AG09309 (cell line): ENCODE data around the gene NDUFB8.

ENCODE experiments used
- DNase-seq: peaks from one replicate; pipeline ENCODE4 v3.0.0-alpha.2; 2010; ENCODE audit warnings: low read depth
- H3K4me3 ChIP-seq: 2 replicates; pipeline ENCODE4 v1.5.1; 2011; ENCODE audit warnings: mild to moderate bottlenecking, low read depth, low read length, moderate library complexity; ENCODE audit not compliant: control insufficient read depth
- TF ChIP-seq, protein P1 (sequence below): IDR thresholded peaks from 2 replicates; pipeline ENCODE4 v1.5.1; 2011; ENCODE audit warnings: mild to moderate bottlenecking, low read depth, low read length, inconsistent platforms; ENCODE audit not compliant: insufficient read depth, control insufficient read depth; ENCODE audit errors: missing control alignments

Gene NDUFB8

DNA sequence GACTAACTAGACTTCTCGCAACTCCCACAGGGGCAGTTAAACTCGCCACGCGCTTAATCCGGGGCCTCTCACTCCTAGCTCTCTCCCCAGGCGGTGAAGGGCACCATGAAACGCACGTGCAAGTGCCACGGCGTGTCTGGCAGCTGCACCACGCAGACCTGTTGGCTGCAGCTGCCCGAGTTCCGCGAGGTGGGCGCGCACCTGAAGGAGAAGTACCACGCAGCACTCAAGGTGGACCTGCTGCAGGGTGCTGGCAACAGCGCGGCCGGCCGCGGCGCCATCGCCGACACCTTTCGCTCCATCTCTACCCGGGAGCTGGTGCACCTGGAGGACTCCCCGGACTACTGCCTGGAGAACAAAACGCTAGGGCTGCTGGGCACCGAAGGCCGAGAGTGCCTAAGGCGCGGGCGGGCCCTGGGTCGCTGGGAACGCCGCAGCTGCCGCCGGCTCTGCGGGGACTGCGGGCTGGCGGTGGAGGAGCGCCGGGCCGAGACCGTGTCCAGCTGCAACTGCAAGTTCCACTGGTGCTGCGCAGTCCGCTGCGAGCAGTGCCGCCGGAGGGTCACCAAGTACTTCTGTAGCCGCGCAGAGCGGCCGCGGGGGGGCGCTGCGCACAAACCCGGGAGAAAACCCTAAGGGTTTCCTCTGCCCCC lies 47.4 kb downstream of the NDUFB8 start:
- peak; percentile 17 for DNase-seq
- TF ChIP-seq, protein P1, sequence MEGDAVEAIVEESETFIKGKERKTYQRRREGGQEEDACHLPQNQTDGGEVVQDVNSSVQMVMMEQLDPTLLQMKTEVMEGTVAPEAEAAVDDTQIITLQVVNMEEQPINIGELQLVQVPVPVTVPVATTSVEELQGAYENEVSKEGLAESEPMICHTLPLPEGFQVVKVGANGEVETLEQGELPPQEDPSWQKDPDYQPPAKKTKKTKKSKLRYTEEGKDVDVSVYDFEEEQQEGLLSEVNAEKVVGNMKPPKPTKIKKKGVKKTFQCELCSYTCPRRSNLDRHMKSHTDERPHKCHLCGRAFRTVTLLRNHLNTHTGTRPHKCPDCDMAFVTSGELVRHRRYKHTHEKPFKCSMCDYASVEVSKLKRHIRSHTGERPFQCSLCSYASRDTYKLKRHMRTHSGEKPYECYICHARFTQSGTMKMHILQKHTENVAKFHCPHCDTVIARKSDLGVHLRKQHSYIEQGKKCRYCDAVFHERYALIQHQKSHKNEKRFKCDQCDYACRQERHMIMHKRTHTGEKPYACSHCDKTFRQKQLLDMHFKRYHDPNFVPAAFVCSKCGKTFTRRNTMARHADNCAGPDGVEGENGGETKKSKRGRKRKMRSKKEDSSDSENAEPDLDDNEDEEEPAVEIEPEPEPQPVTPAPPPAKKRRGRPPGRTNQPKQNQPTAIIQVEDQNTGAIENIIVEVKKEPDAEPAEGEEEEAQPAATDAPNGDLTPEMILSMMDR: peak; percentile 89
- peak overlapping the region; percentile 50 for H3K4me3 ChIP-seq

DNA sequence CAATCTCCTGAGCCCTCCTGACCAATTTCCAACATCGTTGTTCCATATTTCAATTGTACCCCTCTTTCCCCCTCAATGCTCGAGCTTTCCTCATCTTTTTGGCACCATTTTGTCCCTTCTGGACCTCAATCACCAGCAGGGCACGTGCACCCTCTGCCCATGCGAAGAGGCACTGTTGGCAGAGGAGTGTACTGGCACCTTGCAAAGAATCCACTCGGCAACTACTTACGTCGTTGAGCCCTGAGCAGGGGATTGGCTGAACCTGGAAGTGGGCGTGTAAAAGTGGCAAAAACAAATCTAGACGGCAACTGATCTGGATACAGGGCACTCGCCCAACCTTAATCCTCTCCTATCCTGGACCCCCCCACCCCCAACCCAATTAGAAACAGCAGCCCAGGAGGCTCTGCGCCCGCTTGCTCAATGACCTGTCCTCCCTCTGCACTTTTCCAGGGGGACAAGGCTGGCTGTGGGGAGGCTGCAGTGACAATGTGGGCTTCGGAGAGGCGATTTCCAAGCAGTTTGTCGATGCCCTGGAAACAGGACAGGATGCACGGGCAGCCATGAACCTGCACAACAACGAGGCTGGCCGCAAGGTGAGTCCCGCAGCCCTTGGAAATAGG lies 48.1 kb downstream of the NDUFB8 start:
- H3K4me3 ChIP-seq: peak overlapping the region; percentile 50
- peak; percentile 52 for DNase-seq
- TF ChIP-seq, protein P1: no peak

DNA sequence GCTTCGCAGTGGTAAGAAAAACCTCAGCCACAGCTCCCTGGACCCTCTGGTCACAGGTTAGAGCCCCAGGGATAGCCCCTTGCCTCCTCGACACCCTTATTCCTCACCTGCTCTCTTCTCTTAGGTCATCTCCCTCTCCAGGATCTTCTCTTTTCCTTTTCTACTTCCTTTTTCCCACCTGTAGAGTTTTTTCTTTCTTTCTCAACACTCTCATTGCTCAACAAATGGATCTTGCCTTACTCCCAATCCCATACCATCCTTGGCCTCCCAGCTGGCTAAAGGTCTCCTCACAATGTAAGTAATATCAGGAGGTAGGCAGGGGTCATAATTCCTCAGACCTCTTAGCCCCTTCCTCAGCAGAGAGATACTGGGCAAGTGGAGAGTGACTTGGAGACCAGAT lies 49.7 kb downstream of the NDUFB8 start:
- H3K4me3 ChIP-seq: no peak overlapping the region
- no peak for DNase-seq
- TF ChIP-seq, protein P1: no peak

DNA sequence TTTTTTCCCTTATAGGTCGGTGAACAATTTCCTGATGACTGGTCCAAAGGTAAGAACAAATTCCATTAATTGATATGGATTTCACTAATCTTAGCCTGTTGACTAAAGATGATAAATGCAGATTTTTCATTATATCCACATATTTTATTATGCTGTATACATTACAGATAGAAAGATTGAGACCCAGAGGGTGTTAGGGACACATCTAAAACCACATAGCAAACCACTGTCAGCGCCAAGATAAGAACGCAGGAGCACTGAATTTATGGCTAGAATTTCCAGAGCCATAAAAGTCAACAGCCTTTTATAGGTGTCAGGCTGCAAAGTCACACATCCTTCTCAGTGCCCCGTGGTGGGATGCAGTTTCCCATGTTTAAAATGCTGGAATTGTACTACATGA lies 50.6 kb downstream of the NDUFB8 start:
- TF ChIP-seq, protein P1: no peak
- DNase-seq: no peak
- no peak overlapping the region for H3K4me3 ChIP-seq

DNA sequence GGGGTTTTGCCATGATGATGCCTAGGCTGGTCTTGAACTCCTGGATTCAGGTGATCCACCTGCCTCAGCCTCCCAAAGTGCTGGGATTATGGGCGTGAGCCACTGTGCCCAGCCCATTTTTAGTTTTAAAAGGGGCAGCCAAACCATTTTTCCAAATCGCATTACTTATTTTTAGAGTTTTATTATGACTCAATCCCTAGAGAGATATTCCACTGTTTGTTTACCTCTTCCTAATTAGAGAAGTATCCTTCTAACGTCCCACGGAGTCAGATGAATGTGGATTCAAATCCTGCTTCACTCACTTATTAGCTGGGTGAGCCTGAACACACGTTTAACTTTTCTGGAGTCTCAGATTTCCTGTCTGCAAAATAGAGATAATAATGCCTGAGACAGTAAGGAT lies 51.7 kb downstream of the NDUFB8 start:
- H3K4me3 ChIP-seq: no peak overlapping the region
- no peak for DNase-seq
- TF ChIP-seq, protein P1: no peak
